ENCODE results near the gene C20orf96.

Gene C20orf96

DNA sequence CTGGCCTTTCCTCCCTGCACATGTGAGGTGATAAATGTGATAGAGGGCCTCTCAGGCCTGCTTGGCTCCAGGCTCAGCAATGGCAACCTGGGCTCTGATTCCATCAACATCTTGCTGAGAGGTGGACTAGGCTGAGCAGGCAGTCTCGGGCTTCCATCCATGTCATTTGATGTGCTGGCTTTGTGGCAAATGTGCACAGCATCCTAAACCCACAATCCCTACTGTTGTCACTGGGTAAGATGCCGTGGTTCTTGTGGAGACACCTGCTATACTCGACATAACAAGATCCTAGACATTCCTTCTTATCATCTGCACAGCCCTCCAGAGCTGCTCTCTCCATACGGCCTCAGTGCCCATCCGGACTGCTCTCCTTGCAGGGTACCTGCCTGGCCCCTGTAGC, 4.1 kb upstream of the C20orf96 start:
- no peak overlapping the region for H3K4me3 ChIP-seq (ENCODE audit: low read depth, low read length)
- TF ChIP-seq CTCF (IDR thresholded peaks at IDR 0.05; ENCODE audit: borderline replicate concordance, insufficient read depth, low read depth, low read length), result no peak

GRCh38 chr20:289693-290083, 862 bp downstream of the C20orf96 start:
- TF ChIP-seq CTCF (IDR thresholded peaks at IDR 0.05; ENCODE audit: borderline replicate concordance, insufficient read depth, low read depth, low read length), result no peak

GRCh38 chr20:288956-289692, 1.4 kb downstream of the C20orf96 start:
- no peak overlapping the region for H3K4me3 ChIP-seq (ENCODE audit: low read depth, low read length)
- no peak for TF ChIP-seq CTCF (IDR thresholded peaks at IDR 0.05; ENCODE audit: borderline replicate concordance, insufficient read depth, low read depth, low read length)

More at GRCh38 chr20:289693-290083, 862 bp downstream of the C20orf96 start:
- peak overlapping the region; percentile 57 for H3K4me3 ChIP-seq (ENCODE audit: low read depth, low read length)

GRCh38 chr20:286508-286907, 4.0 kb downstream of the C20orf96 start:
- H3K4me3 ChIP-seq (ENCODE audit: low read depth, low read length), result no peak overlapping the region
- no peak for TF ChIP-seq CTCF (IDR thresholded peaks at IDR 0.05; ENCODE audit: borderline replicate concordance, insufficient read depth, low read depth, low read length)

DNA sequence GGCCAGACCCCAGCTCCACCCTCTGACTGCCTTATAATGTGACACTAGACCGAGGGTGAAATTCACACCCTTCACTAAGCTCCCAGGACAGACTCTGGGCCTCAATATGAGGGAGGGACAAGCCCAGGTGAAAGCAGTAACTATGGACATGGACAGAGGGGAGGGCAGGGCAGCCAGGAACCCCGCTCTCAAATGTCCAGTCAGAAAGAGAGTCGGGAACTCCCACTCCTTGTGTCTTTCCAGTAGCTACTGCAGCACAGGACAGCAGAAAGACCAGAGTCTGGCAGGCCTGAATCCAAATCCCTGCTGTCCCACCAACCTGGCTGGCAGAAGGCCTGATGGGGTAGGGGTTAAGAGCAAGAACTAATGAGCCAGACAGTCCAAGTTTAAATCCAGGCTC, 6.4 kb downstream of the C20orf96 start:
- no peak for TF ChIP-seq CTCF (IDR thresholded peaks at IDR 0.05; ENCODE audit: borderline replicate concordance, insufficient read depth, low read depth, low read length)
- H3K4me3 ChIP-seq (ENCODE audit: low read depth, low read length), result no peak overlapping the region

DNA sequence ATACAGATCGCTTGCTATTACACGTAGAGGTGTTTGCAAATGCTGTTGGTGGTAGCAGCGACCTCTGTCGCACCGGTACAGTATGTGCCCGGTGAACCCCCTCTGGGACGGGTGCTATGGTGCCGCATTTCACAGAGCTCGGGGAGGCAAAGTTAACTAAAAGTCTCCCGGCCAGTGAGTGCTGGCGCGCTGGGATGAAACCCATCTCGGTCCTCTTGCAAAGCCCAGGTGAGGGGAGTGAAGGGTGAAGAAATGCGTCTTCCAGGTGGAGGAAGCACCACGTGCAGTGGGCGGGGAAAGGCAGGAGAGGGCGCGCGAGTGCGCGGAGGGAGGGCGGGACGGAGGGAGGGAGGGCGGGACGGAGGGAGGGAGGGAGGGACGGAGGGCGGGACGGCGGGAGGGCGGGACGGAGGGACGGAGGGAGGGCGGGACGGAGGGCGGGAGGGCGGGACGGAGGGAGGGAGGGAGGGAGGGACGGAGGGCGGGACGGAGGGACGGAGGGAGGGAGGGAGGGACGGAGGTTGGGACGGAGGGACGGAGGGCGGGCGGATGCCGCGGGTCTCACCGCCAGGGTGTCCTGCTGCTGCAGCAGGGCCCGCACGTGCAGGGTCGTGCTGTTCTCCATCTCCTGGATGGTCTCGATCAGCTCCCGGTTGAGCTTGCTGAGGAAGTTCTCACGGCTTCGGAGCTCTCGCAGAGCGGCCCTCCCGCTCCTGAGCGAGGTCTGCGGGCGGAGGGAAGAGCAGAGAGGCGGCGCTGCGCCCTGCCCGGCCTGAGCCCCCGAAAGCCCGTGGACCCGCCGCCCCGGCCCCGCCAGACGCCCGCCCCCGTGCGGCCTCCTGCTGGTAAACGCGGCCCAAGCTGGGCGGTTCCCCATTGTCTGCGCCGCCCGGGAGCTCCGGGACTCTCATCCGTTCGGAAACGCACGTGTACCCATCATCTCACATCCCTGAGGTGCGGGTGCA, 11.7 kb downstream of the C20orf96 start:
- TF ChIP-seq CTCF (IDR thresholded peaks at IDR 0.05; ENCODE audit: borderline replicate concordance, insufficient read depth, low read depth, low read length), result no peak
- no peak overlapping the region for H3K4me3 ChIP-seq (ENCODE audit: low read depth, low read length)

Measured in GM12875 (cell line).